GM18907 (cell line): Measurements from ENCODE around the gene FAM83E.

Experiments
- ATAC-seq: cut with Tn5 transposase; IDR thresholded peaks from one replicate; pipeline ENCODE4 v1.9.1; 2021; ENCODE audit warnings: mild to moderate bottlenecking, moderate library complexity; ENCODE audit not compliant: unreplicated experiment

Gene FAM83E

GRCh38 chr19:48629599-48630295 is 14.9 kb upstream of the FAM83E start:
- ATAC-seq, result no peak

DNA sequence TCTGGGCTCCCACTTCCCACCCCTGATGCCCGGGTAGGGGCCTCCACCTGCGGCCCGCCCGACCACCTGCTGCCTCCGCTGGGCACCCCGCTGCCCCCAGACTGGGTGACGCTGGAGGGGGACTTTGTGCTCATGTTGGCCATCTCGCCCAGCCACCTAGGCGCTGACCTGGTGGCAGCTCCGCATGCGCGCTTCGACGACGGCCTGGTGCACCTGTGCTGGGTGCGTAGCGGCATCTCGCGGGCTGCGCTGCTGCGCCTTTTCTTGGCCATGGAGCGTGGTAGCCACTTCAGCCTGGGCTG is 14.4 kb upstream of the FAM83E start:
- ATAC-seq, result no peak

GRCh38 chr19:48628486-48629296 is 13.8 kb upstream of the FAM83E start:
- no peak for ATAC-seq

- ATAC-seq, result no peak
Measured at GRCh38 chr19:48627865-48628314, 13.0 kb upstream of the FAM83E start.

GRCh38 chr19:48627201-48627864 is 12.5 kb upstream of the FAM83E start:
- ATAC-seq, result no peak

DNA sequence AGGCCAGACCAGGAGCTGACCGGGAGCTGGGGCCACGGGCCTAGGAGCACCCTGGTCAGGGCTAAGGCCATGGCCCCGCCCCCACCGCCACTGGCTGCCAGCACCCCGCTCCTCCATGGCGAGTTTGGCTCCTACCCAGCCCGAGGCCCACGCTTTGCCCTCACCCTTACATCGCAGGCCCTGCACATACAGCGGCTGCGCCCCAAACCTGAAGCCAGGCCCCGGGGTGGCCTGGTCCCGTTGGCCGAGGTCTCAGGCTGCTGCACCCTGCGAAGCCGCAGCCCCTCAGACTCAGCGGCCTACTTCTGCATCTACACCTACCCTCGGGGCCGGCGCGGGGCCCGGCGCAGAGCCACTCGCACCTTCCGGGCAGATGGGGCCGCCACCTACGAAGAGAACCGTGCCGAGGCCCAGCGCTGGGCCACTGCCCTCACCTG is 11.0 kb upstream of the FAM83E start:
- ATAC-seq, result no peak

- no peak for ATAC-seq
Measured at GRCh38 chr19:48624791-48625723, 10.2 kb upstream of the FAM83E start.

- peak; percentile 69 for ATAC-seq
Measured at GRCh38 chr19:48624067-48624594, 9.3 kb upstream of the FAM83E start.

DNA sequence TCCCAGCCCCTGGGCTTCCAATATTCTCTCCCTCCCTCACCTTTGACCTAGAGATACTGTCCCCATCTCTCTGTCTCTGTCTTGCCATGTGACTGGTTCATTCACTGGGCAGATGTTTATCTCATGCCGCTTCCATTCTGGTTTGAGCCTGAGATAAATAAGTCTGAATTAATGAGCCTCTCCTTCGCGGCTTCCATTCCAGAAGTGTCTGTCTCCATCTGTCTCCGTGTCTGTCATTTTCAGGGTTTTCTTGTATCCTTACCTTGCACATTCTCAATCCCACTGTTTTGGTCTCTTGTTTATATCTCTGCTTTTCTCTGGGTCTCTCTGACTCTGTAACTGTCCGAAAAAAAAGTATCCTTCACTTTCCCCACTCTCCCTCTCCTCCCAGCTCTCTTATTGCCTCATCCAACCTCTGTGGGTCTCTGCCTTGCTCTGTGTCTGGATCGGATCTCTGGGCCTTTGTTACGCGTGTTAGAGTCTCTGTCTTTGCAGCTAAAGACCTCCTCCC is 8.7 kb upstream of the FAM83E start:
- ATAC-seq, result no peak

- no peak for ATAC-seq
Measured at GRCh38 chr19:48619692-48620585, 5.1 kb upstream of the FAM83E start.

- ATAC-seq, result peak; percentile 83
Measured at GRCh38 chr19:48618916-48619691, 4.2 kb upstream of the FAM83E start, which contains the start of the genes RPL18 and SPHK2. Gene RPL18, minus strand, starts transcription at chr19:48619178. Its CDS starts 35 bp downstream, at chr19:48619143. Gene SPHK2, plus strand, starts transcription at chr19:48619506. Its CDS starts 1,009 bp downstream, at chr19:48620515.

GRCh38 chr19:48618278-48618915 is 3.5 kb upstream of the FAM83E start:
- ATAC-seq, result no peak

- ATAC-seq, result no peak
Measured at GRCh38 chr19:48617146-48617937, 2.5 kb upstream of the FAM83E start.

- ATAC-seq, result no peak
Measured at GRCh38 chr19:48616491-48617056, 1.7 kb upstream of the FAM83E start.

GRCh38 chr19:48616041-48616436 is 1.2 kb upstream of the FAM83E start:
- ATAC-seq, result no peak

DNA sequence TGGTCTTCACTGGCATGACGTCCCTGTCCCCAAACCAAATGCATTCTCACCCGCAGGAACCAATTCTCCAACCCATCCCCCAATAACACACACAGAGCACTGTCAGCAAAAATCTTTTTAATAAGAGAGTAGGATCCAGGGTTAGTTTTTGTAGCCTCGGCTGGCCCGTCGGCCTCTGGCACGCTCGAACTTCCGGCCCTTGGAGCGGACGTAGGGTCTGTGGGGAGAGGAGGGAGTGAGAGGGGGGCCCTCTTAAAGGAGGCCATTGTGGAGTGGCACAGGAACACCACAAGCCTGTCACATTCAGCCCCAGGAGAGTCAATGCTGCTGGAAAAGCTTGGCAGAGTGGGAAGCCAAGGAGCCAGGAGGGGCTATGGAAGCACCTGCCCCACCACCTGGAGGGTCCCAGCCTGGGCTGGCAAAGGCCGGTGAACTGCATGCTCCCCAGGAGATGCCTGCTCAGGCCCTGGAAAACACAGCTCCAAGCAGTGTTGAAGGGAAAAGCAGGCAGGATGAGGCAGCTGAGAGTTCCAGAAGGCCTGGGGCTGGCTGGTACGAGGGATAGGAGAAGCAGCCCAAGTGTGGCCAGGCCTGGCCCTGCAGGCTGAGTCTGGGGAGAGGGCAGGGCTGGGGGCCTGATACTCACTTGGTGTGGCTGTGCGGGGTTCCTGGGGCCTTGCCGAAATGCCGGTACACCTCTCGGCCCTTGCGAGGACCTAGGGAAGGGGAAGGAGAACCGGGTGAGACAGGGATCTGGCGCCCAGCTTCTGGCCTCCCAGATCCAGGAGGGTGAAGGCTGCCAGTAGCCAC is 560 bp upstream of the FAM83E start:
- ATAC-seq, result no peak
